ENCODE results near the gene CFAP298.
"Not testable (repeated sequence)": the region's sequence is repeated elsewhere in the genome, so short reads cannot be mapped to it uniquely, and the experiment has no call there.

Gene CFAP298

GRCh38 chr21:32567626-32568025 is 44.6 kb downstream of the CFAP298 start:
- TF ChIP-seq FOXP2 (optimal IDR thresholded peaks at IDR 0.05; ENCODE audit: control extremely low read depth, extremely low read length, insufficient read depth) (no peak), POLR2AphosphoS5 (IDR thresholded peaks at IDR 0.05; ENCODE audit: borderline replicate concordance, low read depth, low read length) (no peak), EZH2 (IDR thresholded peaks at IDR 0.05) (no peak)
- Histone ChIP-seq H3K9ac (ENCODE audit: insufficient read length) (no peak overlapping the region), H3K27ac (no peak overlapping the region), H3K4me3 (no peak overlapping the region), H3K9me3 (ENCODE audit: low read depth, low read length) (no peaks in the 10 kb centered on the region), H3K36me3 (ENCODE audit: insufficient read depth, low read length) (no peaks in the 10 kb centered on the region)
- DNase-seq (ENCODE audit: low read depth, low spot score) = no peak

- no peak overlapping the region for H3K9ac ChIP-seq (ENCODE audit: insufficient read length)
- no peaks in the 10 kb centered on the region for H3K9me3 ChIP-seq (ENCODE audit: low read depth, low read length)
- TF ChIP-seq EZH2 (IDR thresholded peaks at IDR 0.05) = no peak
- no peak for TF ChIP-seq FOXP2 (optimal IDR thresholded peaks at IDR 0.05; ENCODE audit: control extremely low read depth, extremely low read length, insufficient read depth)
- no peak for TF ChIP-seq POLR2AphosphoS5 (IDR thresholded peaks at IDR 0.05; ENCODE audit: borderline replicate concordance, low read depth, low read length)
- no peak overlapping the region for H3K27ac ChIP-seq
- DNase-seq (ENCODE audit: low read depth, low spot score) = no peak
- no peak overlapping the region for H3K4me3 ChIP-seq
- no peaks in the 10 kb centered on the region for H3K36me3 ChIP-seq (ENCODE audit: insufficient read depth, low read length)
Measured at GRCh38 chr21:32566741-32567389, 45.3 kb downstream of the CFAP298 start.

- no peak overlapping the region for H3K27ac ChIP-seq
- no peak overlapping the region for H3K4me3 ChIP-seq
- H3K9ac ChIP-seq (ENCODE audit: insufficient read length) = no peak overlapping the region
- TF ChIP-seq POLR2AphosphoS5 (IDR thresholded peaks at IDR 0.05; ENCODE audit: borderline replicate concordance, low read depth, low read length) (no peak), FOXP2 (optimal IDR thresholded peaks at IDR 0.05; ENCODE audit: control extremely low read depth, extremely low read length, insufficient read depth) (no peak), EZH2 (IDR thresholded peaks at IDR 0.05) (no peak)
- H3K36me3 ChIP-seq (ENCODE audit: insufficient read depth, low read length) = no peaks in the 10 kb centered on the region
- no peaks in the 10 kb centered on the region for H3K9me3 ChIP-seq (ENCODE audit: low read depth, low read length)
- DNase-seq (ENCODE audit: low read depth, low spot score) = no peak
Measured at GRCh38 chr21:32565856-32566465, 46.2 kb downstream of the CFAP298 start.

- H3K9ac ChIP-seq (ENCODE audit: insufficient read length) = no peak overlapping the region
- no peaks in the 10 kb centered on the region for H3K9me3 ChIP-seq (ENCODE audit: low read depth, low read length)
- H3K27ac ChIP-seq = no peak overlapping the region
- TF ChIP-seq POLR2AphosphoS5 (IDR thresholded peaks at IDR 0.05; ENCODE audit: borderline replicate concordance, low read depth, low read length) (no peak), EZH2 (IDR thresholded peaks at IDR 0.05) (no peak), FOXP2 (optimal IDR thresholded peaks at IDR 0.05; ENCODE audit: control extremely low read depth, extremely low read length, insufficient read depth) (no peak)
- no peak for DNase-seq (ENCODE audit: low read depth, low spot score)
- H3K36me3 ChIP-seq (ENCODE audit: insufficient read depth, low read length) = no peaks in the 10 kb centered on the region
- H3K4me3 ChIP-seq = no peak overlapping the region
Measured at GRCh38 chr21:32562915-32563314, 49.3 kb downstream of the CFAP298 start.

GRCh38 chr21:32562426-32562825 is 49.8 kb downstream of the CFAP298 start:
- TF ChIP-seq EZH2 (IDR thresholded peaks at IDR 0.05) (no peak), POLR2AphosphoS5 (IDR thresholded peaks at IDR 0.05; ENCODE audit: borderline replicate concordance, low read depth, low read length) (no peak), FOXP2 (optimal IDR thresholded peaks at IDR 0.05; ENCODE audit: control extremely low read depth, extremely low read length, insufficient read depth) (no peak)

GRCh38 chr21:32561476-32561875 is 50.7 kb downstream of the CFAP298 start:
- not testable (repeated sequence) for H3K36me3 ChIP-seq (ENCODE audit: insufficient read depth, low read length); H3K4me3 ChIP-seq; H3K9ac ChIP-seq (ENCODE audit: insufficient read length); DNase-seq (ENCODE audit: low read depth, low spot score); H3K27ac ChIP-seq; H3K9me3 ChIP-seq (ENCODE audit: low read depth, low read length)

More at GRCh38 chr21:32562426-32562825, 49.8 kb downstream of the CFAP298 start:
- H3K4me3 ChIP-seq = no peak overlapping the region
- no peak for DNase-seq (ENCODE audit: low read depth, low spot score)
- H3K9ac ChIP-seq (ENCODE audit: insufficient read length) = no peak overlapping the region
- no peaks in the 10 kb centered on the region for H3K36me3 ChIP-seq (ENCODE audit: insufficient read depth, low read length)
- no peaks in the 10 kb centered on the region for H3K9me3 ChIP-seq (ENCODE audit: low read depth, low read length)
- H3K27ac ChIP-seq = no peak overlapping the region

- TF ChIP-seq EZH2 (IDR thresholded peaks at IDR 0.05) = no peak
- Histone ChIP-seq H3K27ac (no peak overlapping the region), H3K9ac (ENCODE audit: insufficient read length) (no peak overlapping the region), H3K4me3 (no peak overlapping the region), H3K36me3 (ENCODE audit: insufficient read depth, low read length) (no peaks in the 10 kb centered on the region), H3K9me3 (ENCODE audit: low read depth, low read length) (no peaks in the 10 kb centered on the region)
- DNase-seq (ENCODE audit: low read depth, low spot score) = no peak
Measured at GRCh38 chr21:32560896-32561295, 51.3 kb downstream of the CFAP298 start.

- H3K27ac ChIP-seq = no peak overlapping the region
- H3K36me3 ChIP-seq (ENCODE audit: insufficient read depth, low read length) = no peaks in the 10 kb centered on the region
Measured at GRCh38 chr21:32559006-32559610, 53.1 kb downstream of the CFAP298 start.

GRCh38 chr21:32558106-32558505 is 54.1 kb downstream of the CFAP298 start:
- H3K4me3 ChIP-seq = no peak overlapping the region
- no peaks in the 10 kb centered on the region for H3K9me3 ChIP-seq (ENCODE audit: low read depth, low read length)

More at GRCh38 chr21:32559006-32559610, 53.1 kb downstream of the CFAP298 start:
- H3K9ac ChIP-seq (ENCODE audit: insufficient read length) = no peak overlapping the region
- no peak for DNase-seq (ENCODE audit: low read depth, low spot score)
- TF ChIP-seq POLR2AphosphoS5 (IDR thresholded peaks at IDR 0.05; ENCODE audit: borderline replicate concordance, low read depth, low read length) (no peak), EZH2 (IDR thresholded peaks at IDR 0.05) (no peak), FOXP2 (optimal IDR thresholded peaks at IDR 0.05; ENCODE audit: control extremely low read depth, extremely low read length, insufficient read depth) (no peak)
- H3K9me3 ChIP-seq (ENCODE audit: low read depth, low read length) = no peaks in the 10 kb centered on the region
- H3K4me3 ChIP-seq = no peak overlapping the region

More at GRCh38 chr21:32558106-32558505, 54.1 kb downstream of the CFAP298 start:
- TF ChIP-seq FOXP2 (optimal IDR thresholded peaks at IDR 0.05; ENCODE audit: control extremely low read depth, extremely low read length, insufficient read depth) = no peak
- Histone ChIP-seq H3K36me3 (ENCODE audit: insufficient read depth, low read length) (no peaks in the 10 kb centered on the region), H3K9ac (ENCODE audit: insufficient read length) (no peak overlapping the region), H3K27ac (no peak overlapping the region)
- DNase-seq (ENCODE audit: low read depth, low spot score) = no peak
